Stimulated activated naive CD4-positive, alpha-beta T cell (primary cell): ENCODE data around the gene PIAS3.
"Not testable (repeated sequence)": the region's sequence is repeated elsewhere in the genome, so short reads cannot be mapped to it uniquely, and the experiment has no call there.

Experiments
- DNase-seq, 6 experiments: peaks; one replicate each; lab custom pipeline; 2025; lab: John Stamatoyannopoulos, UW

Gene PIAS3

DNA sequence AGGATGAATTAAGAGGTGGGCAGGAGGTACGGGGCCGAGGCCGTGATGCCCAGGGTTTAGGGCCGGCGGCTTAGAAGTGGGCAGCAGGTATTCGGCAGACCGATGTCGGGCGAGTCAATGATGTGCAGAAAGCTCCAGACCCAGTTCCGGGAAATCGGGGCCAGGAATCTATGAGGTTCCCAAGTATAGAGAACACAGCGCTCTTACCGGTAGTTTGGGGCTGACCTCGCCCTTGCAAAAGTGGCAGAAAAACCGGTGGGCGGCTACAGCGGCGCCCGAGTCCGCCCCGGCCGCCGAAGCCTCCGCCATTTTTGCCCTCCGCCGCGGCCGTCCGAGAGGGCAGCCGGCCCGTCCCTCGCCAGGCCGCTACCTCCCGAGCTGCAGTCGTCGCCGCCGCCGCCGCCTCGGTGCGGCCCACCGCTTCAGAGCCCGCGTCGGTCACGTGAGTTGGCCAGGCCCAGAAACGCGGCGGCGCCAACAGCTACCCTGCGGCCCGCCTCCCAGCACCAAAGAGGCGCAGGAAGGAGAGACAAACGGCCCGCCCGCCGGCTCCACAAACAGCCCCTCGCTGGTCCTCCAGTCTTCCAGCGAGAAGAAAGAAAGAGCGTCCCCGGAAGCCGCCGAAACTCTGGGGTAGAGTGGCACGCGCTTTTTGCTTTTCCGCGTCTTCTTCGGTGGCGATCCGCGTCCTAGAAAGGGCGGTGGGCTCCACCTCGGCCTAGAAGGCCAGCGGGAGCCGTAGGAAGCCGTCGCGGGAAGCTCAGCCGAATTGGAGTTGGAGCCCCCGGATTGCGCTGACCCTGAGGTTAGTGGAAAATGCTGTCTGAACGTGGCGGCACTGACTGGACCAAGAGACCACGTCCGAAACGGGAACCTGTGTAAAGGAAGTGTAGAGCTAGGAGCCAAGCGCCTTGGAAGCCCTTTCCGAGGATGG is 35.0 kb downstream of the PIAS3 start, which contains the start of the genes POLR3C and RNF115:
Gene POLR3C (plus strand): TSS at position 636 of the 934 bp plus-strand sequence. CDS start 1,577 bp downstream, outside the sequence.
Gene RNF115 (minus strand): TSS at position 531 of the 934 bp plus-strand sequence. CDS start 222 bp downstream, at position 309.
- peak; percentile 73 to 87 (median 80) for DNase-seq

DNA sequence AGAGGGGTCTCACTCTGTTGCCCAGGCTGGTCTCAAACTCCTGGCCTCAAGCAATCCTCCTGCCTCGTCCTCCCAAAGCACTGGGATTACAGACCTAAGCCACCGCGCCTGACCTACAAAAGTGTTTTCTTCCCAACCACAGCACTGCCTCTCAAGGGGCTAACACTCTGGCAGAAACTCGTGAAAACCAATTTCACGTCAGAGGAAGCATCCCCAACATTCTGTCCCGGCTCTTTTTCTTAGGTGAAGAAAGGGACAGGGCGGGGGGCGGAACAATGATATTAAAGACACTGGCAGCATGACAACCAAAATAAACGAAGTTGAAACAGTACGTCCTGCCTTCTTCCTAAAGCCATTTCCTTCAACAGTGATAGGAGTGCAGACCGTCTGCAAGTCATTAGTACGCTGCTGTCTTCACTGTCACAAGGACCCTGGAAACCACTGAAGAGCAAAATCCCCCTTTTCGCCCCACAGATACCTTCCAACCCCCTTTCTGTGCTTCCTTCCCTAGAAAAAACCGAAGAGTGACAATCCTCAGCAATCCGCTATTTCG is 36.0 kb downstream of the PIAS3 start:
- not testable (repeated sequence) for DNase-seq

DNA sequence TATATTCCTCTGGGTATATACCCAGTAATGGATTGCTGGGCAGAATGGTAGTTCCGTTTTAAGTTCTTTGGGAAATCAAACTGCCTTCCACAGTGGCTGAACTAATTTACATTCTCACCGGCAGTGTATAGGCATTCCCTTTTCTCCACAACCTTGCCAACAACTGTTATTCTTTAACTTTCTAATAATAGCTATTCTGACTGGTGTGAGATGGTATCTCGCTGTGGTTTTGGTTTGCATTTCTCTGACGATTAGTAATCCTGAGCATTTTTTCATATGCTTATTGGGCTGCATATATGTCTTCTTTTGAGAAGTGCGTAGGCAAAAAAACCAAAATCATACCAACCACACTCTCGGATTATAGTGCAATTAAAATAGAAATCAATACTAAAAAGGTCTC is 40.8 kb downstream of the PIAS3 start:
- not testable (repeated sequence) for DNase-seq

DNA sequence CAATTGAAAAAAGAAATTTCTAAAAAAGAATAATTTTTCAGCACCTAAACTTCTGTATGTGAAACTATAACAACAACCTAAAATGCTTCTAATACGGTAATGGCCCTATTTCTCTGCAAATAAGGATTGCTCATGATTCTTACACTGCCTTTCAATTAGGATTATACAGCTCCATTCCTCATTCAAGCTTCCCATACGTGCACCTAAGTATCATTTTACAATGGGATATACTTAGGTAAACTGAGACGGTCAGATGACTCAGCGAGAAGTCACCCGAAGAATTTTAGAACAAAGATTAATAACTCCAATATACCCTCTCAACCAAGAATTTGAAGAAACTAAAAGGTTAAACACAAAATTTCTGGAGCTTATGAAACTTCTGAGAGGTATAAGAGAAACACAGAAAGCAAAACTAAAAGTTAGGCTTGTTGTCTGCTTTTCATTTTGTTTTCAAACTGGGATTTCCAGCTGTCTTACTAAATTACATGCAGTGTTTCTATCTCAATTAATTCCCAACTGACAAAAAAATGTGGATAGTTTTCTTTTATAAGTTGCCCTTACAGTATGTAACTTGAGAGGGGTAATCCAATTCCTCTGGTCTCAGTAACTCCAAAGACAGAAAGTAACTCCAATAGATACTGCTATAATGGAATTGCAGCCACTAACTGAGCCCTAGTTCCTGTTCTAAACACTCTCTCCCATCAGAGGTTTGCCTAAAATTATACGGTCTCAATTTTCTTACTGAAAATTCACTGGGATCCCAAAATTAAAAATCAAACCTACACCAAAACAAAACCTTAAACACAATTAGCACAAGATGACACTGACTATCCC is 45.7 kb downstream of the PIAS3 start:
- not testable (repeated sequence) for DNase-seq

DNA sequence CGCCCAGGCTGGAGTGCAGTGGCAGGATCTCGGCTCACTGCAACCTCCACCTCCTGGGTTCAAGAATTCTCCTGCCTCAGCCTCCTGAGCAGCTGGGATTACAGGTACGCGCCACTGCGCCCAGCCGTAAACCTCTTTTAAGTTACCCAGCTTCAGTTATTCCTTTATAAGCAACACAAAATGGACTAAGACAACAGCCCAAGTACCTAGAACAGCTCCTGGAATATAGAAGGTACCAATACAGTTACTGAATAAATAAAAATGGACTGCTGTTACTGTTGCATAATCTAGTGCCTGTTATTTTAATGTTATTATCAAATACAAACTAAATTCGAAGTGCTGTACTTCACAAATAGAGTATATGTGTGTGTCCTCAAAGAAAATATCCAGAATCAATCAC is 52.0 kb downstream of the PIAS3 start:
- DNase-seq = no peak

DNA sequence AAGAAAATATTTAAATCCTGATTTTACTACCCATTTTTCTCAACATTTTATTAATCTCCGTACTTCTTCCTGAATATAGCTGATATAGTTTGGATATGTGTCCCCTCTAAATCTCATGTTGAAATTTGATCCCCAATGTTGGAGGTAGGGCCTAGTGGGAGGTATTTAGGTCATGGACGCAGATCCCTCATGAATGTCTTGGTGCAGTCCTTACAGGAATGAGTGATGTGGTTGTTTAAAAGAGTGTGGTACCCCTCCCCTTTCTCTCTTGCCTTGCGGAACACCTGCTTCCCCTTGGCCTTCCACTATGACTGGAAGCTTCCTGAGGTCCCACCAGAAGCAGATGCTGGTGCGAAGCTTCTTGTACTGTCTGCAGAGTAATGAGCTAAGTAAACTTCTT is 52.5 kb downstream of the PIAS3 start:
- no peak for DNase-seq

DNA sequence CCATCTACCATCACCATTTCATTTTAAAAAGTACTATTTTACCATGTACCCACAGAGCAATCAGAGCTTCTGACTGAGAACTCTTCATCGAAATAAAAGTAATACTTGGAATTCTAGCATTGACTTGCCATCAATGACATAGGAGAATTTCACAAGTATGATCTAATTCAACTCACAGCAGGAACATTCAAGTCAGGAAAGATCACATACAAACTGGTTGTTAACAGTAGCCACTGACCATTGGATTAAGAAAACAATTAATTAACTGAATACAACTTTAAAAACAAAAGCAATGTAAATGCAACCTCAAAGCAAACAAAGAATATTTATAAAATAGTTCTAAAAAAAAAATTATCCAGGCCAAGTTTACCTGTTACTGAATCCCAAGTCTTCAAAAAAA is 53.8 kb downstream of the PIAS3 start:
- no peak for DNase-seq

DNA sequence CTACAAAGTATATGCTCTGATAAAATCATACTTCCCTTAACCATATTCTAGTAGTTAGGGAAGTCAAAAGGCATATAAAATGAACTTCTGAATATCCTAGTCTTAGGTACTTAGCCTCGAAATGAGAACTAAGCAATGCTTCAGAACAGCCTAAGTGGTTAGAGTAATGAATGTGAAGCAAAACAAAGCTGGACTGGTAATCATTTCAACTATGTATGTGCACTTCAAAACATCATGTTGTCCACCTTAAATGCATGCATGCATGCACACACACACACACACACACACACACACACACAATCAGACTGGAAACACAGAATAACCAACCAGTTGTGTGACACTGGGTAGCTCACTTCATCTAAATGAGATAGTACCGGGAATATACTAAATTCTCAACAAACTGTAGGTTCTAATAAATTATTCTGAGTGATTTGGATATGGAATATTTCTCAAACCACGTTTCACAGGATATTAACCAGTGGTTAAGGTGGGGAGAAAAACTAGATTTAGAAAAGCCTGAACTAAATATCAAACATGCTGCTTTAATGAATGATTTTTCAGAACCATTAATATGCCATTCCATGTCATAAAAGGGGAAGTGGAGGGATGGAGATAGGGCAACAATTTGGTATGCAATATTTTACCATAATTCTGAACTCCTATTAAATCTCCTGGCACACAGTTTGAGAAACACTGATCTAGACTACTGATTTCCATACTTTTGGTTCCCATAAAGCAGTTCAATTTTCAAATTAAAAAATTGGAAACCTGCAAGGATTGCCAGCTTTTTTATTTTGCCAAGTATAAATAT is 54.4 kb downstream of the PIAS3 start:
- DNase-seq = no peak

DNA sequence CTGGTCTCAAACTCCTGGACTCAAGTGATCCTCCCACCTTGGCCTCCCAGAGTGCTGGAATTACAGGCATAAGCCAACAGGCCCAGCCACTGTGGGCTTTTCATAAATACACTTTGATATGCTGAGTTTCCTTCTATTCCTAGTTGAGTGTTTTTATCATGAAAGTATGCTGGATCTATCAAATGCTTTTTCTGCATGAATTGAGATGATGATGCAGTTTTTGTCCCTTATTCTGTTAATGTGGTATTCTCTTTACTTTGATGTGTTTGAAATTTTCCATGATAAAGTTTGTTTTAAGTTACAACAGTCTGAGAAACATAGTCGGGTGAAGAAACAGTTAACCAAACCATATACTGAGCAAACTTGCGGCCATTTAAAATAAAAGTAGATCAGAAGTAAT is 59.1 kb downstream of the PIAS3 start:
- DNase-seq = no peak
